ENCODE results near the gene PNMA6E. TPM values are rescaled to one million over a fixed set of nuclear protein-coding genes. Genes with fewer than 3 reads are reported as not detected.
"Not testable (repeated sequence)": the region's sequence is repeated elsewhere in the genome, so short reads cannot be mapped to it uniquely, and the experiment has no call there.

PNMA6E gene
- total and polyA plus RNA-seq, 2 experiments from 2014 or later: 0.06 TPM; not detected in 1

GRCh38 chrX:153406903-153407302 lies 5.8 kb upstream of the PNMA6E start:
- Histone ChIP-seq H3K4me1 (ENCODE audit: low read depth) (no peaks in the 10 kb centered on the region), H3K4me3 (no peak overlapping the region), H3K27ac (no peak overlapping the region), H3K9me3 (ENCODE audit: low read depth) (no peaks in the 10 kb centered on the region), H3K27me3 (peaks cover 12% of the 10 kb centered on the region), H3K36me3 (no peaks in the 10 kb centered on the region)
- no peak for DNase-seq (ENCODE audit: low read depth in 1 of 2, low spot score in 1 of 2)
- TF ChIP-seq CTCF (IDR thresholded peaks at IDR 0.05; ENCODE audit: low read depth, low read length): no peak

- Histone ChIP-seq H3K4me1 (ENCODE audit: low read depth) (no peaks in the 10 kb centered on the region), H3K27me3 (peaks cover 3% of the 10 kb centered on the region), H3K27ac (no peak overlapping the region), H3K36me3 (no peaks in the 10 kb centered on the region), H3K4me3 (no peak overlapping the region), H3K9me3 (ENCODE audit: low read depth) (no peaks in the 10 kb centered on the region)
- no peak for DNase-seq (ENCODE audit: low read depth in 1 of 2, low spot score in 1 of 2)
- no peak for TF ChIP-seq CTCF (IDR thresholded peaks at IDR 0.05; ENCODE audit: low read depth, low read length)
Observed at GRCh38 chrX:153406011-153406410, 4.9 kb upstream of the PNMA6E start.

GRCh38 chrX:153405426-153405825 lies 4.3 kb upstream of the PNMA6E start:
- no peak for DNase-seq (ENCODE audit: low read depth in 1 of 2, low spot score in 1 of 2)
- H3K4me3 ChIP-seq: no peak overlapping the region
- no peak overlapping the region for H3K27ac ChIP-seq
- no peaks in the 10 kb centered on the region for H3K27me3 ChIP-seq
- H3K4me1 ChIP-seq (ENCODE audit: low read depth): no peaks in the 10 kb centered on the region
- TF ChIP-seq CTCF (IDR thresholded peaks at IDR 0.05; ENCODE audit: low read depth, low read length): no peak
- H3K9me3 ChIP-seq (ENCODE audit: low read depth): no peaks in the 10 kb centered on the region
- H3K36me3 ChIP-seq: no peaks in the 10 kb centered on the region

GRCh38 chrX:153404333-153404732 lies 3.2 kb upstream of the PNMA6E start:
- not testable (repeated sequence) for H3K27me3 ChIP-seq; H3K4me3 ChIP-seq; H3K27ac ChIP-seq; H3K36me3 ChIP-seq; H3K9me3 ChIP-seq (ENCODE audit: low read depth); H3K4me1 ChIP-seq (ENCODE audit: low read depth); DNase-seq (ENCODE audit: low read depth in 1 of 2, low spot score in 1 of 2)

GRCh38 chrX:153400146-153401132 lies 711 bp downstream of the PNMA6E start:
- Histone ChIP-seq H3K27ac (no peak overlapping the region), H3K4me3 (no peak overlapping the region), H3K36me3 (no peaks in the 10 kb centered on the region), H3K27me3 (no peaks in the 10 kb centered on the region), H3K9me3 (ENCODE audit: low read depth) (no peaks in the 10 kb centered on the region), H3K4me1 (ENCODE audit: low read depth) (no peaks in the 10 kb centered on the region)
- peak; percentile 40 to 52 for DNase-seq (ENCODE audit: low read depth in 1 of 2, low spot score in 1 of 2)
- peak; percentile 80 for TF ChIP-seq CTCF (IDR thresholded peaks at IDR 0.05; ENCODE audit: low read depth, low read length)

GRCh38 chrX:153398275-153398960 lies 2.7 kb downstream of the PNMA6E start:
- no peak for TF ChIP-seq CTCF (IDR thresholded peaks at IDR 0.05; ENCODE audit: low read depth, low read length)
- H3K27ac ChIP-seq: no peak overlapping the region
- no peak for DNase-seq (ENCODE audit: low read depth in 1 of 2, low spot score in 1 of 2)

More at GRCh38 chrX:153398275-153398960, 2.7 kb downstream of the PNMA6E start:
- Histone ChIP-seq H3K27me3 (no peaks in the 10 kb centered on the region), H3K36me3 (no peaks in the 10 kb centered on the region), H3K4me1 (ENCODE audit: low read depth) (no peaks in the 10 kb centered on the region), H3K9me3 (ENCODE audit: low read depth) (no peaks in the 10 kb centered on the region), H3K4me3 (no peak overlapping the region)

Data from cardiac muscle cell (in vitro differentiated cells and primary cell).